ENCODE results near the gene RDH13.
"Not testable (repeated sequence)": the region's sequence is repeated elsewhere in the genome, so short reads cannot be mapped to it uniquely, and the experiment has no call there.

The RDH13 gene, protein sequence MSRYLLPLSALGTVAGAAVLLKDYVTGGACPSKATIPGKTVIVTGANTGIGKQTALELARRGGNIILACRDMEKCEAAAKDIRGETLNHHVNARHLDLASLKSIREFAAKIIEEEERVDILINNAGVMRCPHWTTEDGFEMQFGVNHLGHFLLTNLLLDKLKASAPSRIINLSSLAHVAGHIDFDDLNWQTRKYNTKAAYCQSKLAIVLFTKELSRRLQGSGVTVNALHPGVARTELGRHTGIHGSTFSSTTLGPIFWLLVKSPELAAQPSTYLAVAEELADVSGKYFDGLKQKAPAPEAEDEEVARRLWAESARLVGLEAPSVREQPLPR

DNA sequence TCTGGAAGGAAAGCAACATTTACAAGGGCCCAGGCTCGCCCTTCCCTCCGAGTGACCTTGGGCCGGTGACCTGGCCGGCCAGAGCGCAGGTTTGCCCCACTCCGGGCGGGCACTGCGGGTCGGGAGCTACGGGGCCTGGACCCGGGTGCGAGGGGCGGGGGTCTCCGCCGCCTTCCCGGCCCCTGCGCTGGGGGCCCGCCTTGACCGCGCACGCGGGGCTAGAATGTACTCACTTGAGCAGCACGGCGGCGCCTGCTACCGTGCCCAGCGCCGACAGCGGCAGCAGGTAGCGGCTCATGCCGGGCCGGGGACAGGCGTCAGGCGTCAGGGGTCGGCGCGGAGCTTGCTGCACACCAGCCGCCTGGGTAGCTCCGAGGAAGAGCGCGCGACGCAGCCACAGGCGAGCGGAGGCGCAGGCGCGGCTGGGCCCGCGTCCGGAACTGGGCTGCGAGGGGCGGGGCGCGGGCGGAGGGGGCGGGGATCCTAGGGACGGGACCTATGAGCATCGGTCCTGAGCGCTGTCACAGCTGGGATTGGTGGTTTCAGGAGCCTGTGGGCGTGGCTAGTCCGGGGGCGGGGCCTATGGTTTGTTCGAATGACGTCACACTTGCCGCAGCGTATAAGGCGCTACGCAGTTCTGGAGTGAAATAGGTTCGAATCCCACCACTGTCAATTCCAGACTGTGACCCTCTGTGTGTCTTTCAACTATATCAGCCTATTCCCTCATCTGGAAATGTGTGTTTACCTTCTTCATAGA is at the start of gene RDH13:
TSS of gene RDH13 (minus strand) at position 414 of the 757 bp plus-strand sequence. CDS start at position 298, 116 bp downstream.
- DNase-seq (ENCODE audit: low read depth) = peak; percentile 92

DNA sequence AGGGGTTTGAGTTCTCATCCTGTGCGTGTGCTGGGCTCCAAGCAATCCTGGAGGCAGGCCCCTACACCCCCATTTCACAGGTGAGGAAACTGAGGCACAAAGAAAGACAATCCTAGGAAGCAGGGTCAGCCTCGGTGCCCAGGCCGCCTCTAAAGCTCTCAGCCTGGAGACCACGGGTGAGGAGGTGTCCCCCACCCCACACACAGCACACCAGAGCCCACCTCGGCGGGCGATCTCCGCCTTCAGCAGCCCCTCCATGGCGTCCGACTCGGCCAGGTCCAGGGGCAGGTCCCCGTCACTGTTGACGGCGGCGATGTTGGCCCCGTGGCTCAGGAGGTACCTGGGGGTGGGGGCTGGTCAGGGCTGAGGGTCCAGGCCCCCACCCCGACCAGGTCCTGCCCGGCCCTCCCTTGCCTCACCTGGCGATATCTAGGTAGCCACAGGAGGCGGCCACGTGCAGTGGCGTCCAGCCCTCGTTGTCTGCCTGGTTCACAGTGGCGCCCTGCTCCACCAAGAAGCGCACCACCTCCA is 49.4 kb upstream of the RDH13 start:
- no peak for DNase-seq (ENCODE audit: low read depth)

DNA sequence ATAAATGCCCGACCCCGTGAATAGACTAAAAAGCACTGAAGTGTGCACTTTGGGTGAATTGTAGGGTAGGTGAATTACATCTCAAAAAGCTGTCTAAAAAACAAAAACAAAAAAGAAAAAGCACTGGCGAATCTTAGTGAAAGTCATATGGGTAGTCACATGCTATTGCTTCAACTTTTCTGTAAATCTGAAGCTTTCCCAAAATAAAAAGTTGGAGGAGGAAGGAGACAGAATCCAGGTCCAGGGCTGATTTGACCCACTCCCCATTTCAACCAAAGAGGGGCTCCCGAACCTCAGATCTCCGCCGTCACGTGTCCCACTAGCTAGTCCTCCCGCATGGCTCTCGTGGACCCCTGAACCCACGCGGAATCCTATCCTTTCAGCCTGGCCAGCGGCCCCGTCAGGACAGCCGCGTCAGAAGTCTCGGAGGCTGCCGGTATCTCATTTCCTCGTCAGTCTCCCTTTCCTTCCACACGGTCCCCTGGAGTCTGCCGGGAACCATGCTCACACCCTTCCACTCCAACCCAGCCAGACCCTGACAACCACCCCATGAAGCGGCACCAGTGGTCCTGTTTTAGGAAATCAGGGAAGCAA is 48.4 kb upstream of the RDH13 start:
- no peak for DNase-seq (ENCODE audit: low read depth)

DNA sequence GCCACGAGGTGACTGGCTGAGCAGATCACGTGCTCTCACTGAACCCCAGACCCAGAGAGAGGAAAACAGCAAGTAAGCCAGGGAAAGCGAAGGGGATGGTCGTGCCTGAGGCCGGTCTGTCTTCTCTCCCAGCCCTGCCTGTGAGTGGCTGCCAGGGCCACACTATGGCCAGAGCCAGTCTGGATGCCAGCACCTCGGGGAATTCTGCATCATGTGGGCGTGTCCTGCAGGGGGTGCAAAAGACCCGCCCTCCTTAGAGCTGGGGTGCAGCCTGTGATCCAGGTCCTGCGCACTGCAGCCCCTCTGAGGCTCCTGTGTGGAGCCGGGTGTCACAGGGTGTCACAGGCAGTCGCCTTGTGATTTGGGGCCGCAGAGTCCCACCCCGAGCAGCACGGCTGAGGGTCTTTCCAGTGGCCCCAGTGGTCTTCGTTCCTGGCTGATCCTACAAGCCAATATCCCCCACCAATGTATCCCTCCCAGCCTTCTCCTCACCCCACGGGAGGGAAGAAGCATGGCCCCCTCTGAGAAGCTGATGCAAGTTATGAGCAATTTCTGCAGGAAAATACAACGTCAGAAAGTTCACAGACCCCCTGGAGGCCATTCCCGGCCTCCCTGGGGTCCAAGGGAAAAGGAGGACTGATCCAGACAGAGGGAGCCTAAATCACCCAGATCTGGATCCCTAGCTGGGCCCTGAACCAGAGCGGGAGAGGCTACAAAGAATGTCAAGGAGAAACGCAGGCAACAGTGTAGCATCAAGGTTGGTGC is 46.8 kb upstream of the RDH13 start:
- DNase-seq (ENCODE audit: low read depth) = no peak

DNA sequence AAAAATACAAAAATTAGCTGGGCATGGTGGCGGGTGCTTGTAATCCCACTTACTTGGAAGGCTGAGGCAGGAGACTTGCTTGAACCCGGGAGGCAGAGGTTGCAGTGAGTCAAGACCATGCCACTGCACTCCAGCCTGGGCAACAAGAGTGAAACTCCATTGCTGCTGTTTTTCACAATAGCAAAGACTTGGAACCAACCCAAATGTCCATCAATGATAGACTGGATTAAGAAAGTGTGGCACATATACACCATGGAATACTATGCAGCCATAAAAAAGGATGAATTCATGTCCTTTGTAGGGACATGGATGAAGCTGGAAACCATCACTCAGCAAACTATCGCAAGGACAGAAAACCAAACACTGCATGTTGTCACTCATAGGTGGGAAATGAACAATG is 44.3 kb upstream of the RDH13 start:
- DNase-seq (ENCODE audit: low read depth) = not testable (repeated sequence)

DNA sequence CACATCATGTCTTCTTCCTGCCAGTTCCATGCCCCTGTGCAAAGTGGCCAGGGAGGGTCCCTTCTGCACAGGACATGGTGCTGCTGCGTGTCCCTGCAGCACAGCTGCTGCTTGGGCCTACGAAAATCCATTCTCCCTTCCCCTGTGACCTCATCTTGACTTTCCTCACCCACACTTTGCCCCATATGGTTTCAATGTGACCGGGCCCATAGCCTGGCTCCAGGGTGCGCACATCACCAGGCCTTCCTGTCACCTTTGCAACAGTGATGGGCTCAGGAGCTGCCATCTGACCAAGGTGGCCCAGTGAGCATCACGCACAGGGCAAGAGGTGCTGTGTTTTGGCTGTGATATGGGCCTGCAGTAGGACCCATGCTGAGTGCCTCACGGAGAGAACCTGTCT is 43.6 kb upstream of the RDH13 start:
- DNase-seq (ENCODE audit: low read depth) = no peak

DNA sequence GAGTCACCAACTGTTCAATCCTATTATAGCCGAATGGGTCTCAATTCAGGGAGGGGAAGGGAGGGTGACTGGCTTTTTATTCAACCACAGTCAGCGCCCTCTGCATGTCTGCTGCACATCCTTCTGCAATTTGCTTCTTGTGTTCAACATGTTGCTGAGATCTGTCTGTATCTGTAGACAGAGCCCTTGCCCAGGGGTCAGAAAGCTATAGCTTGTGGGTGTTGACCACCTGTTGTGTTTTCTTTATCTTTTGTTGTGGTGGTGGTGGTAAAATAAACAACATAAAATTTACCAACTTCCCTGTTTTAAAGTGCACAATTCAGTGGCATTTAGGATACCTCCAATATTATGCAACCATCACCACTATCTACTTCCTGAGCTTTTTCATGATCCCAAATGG is 42.3 kb upstream of the RDH13 start:
- no peak for DNase-seq (ENCODE audit: low read depth)

DNA sequence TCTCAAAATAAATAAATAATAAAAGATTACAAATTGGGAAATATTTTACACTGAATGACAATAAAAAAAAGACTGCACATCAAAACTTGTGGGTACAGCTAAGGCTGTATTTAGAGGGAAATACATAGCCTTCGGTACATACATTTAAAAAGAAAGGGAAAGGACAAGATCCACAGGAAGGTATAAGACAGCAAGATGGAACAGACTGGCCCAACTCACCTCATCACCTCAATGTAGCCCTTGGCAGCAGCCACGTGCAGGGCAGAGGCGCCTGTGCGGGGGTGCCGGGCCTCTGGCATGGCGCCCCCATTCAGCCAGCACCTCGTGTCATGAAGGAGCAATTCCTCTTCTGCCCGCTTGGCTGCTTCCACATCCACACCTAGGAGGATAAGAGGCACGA is 40.2 kb upstream of the RDH13 start:
- no peak for DNase-seq (ENCODE audit: low read depth)

DNA sequence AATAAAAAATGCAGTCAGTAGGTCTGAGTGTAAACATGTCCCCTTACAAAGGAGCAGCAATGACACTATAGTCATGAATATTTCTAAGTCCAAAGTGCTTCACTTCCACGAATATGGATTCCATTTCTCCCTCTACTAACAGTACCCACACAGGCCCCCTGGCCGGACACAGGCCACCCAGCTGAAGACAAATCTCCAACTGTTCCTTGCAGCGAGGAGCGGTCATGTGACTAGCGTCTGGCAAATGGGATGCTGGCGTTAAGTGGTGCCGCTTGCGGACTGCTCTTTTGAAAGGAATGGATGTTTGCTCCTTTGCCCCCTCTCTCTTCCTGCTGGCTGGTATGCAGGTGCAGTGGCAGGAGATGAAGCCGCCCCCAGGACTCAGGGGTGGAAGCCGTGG is 38.3 kb upstream of the RDH13 start:
- DNase-seq (ENCODE audit: low read depth) = no peak

DNA sequence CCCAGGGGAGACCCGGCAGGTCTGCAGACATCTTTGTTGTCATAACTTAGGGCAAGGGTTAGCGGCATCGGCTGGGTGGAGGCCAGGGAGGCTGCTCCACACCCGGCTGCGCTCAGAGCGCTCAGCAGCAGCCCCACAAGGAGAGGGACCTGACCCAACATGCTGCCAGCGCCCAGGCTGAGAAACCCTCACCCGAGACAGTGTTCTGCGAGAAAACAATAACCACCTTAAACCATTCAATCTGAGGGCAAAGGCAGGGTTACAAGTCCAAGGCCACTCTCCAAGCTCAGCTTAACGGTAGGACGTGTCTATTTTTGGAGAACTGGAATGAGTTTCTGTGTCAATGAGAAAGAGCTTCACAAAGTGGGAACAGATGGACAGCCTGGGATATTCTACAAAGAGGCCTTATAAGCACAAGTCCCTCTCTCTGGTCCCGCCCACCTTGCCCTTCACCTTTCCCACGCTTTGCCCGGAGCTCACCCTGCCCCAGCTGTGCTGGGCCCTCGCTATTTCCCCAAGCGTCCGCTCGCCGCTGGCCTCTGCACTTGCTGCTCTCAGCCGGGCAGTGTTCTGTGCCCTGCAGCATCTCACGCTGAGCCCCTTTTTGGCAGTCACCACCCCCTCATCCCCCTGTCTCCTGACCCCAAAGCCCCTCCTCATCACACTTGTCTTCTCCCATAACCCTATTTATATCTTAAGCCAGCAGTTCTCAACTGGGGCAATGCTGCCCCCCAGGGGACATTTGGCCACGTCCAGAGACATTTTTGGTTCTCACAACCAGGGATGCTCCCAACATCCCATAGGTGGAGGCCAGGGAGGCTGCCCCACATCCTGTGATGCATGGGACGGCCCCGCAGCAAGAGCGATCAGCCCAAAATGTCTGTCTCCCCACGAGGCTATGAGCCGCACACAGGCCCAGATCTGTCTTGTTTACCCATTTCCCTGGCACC is 36.9 kb upstream of the RDH13 start:
- DNase-seq (ENCODE audit: low read depth) = no peak

DNA sequence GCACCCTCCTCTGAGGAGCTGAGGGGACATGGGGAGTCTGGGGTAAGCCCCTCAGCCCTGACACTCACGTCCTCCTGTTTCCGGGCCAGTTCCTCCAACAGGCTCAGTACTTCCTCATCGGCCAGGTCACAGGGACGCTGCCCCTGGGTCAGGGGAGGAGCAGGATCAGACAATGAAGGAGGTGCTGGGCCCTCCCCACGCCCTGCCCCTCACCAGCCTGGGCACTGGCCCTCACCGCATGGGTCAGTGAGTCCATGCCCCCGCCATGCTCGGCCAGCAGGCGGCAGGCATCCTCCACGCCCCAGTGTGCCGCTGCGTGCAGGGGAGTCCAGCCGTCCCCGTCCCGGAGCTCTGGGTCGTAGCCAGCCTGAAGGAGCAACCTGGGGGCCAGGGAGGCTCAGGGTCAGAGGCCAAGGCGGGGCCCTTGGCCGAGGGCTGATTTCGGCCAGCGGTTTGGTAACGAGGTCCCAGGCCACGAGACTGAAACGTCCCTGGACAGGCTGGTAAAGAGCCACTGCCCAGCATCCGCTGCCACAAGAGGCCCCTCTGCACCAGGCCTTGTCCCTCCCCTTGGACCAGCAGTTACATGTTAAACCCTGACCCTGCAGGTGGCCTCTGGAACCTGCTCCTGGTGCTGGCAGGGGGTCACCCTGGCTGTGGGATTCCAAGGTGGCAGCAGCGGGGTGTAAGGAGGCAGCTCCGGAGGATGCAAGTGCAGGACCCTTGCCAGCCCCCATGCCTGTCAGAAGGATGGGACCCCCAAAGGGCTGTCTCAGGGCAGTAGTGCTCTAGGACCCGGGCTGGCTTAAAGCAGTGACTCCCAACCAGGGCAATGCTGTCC is 36.0 kb upstream of the RDH13 start:
- DNase-seq (ENCODE audit: low read depth) = no peak

DNA sequence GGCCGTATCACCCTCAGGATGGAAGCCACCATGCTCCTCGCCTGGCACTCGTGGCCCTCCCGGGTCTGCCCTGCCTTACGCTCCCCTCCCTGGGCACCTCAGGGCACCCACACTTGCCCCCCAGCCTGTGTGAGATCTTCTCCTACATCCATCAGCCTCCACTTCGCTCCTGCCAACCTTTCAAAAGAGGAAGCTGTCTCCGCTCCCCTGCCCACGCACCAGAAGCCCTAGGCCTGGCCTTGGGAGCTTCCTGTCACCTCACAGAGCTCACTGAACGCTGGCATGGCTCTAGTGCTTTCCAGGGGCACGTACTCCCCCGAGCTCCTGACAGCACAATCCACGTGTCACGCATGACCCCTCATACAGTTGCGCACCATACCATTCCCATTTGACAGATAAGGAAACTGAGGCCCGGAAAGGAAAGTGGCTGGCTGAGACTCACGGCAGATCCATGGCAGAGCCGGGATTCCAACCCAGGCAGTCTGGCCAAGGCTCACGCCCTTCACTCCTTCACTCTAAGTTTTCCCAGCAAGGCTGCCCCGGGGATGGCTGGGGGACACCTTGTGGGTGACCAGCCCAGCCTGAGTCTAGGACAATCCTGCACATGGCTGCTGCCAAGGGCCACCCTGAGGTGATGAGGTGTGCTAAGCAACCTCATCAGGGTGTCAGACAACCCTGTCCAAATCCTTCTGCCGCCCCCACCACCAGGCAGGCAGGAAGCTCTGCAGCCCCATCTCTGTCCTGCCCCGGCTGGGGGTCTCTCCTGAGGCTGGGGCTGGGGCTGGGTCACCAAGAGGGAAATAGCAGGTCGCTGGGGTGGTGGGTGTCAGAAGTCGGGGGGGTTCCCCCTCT is 35.1 kb upstream of the RDH13 start:
- no peak for DNase-seq (ENCODE audit: low read depth)

DNA sequence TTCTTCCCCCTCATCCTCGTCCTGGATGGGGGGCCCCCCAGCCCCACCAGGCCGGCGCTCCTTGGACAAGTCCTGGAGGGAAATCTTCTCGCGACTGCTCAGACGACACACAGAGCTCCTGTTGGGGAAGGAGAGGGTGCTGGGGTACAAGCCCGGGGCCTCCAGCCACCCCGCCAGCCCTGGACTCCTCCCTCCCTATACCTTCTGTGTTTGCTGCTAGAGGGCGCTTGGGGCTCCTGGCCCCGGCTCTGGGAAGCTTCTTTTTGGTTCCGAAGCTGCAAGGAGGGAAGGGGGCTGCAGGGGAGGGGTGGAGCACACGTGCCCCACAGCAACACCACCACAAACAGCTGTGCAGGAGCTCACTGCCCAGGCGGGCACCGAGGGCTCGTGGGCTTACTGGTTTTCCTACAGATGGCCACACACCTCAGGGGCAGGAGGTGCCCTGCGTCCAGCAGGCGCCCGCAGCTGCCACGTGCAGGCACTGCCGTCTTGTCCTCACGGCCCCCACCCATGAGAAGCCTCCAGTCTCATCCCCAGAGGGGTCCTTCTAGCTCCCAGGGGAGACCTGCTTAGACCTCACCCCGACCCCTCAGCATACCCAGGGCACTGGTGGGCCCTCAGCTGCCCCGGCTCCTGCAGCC is 33.2 kb upstream of the RDH13 start:
- DNase-seq (ENCODE audit: low read depth) = no peak

DNA sequence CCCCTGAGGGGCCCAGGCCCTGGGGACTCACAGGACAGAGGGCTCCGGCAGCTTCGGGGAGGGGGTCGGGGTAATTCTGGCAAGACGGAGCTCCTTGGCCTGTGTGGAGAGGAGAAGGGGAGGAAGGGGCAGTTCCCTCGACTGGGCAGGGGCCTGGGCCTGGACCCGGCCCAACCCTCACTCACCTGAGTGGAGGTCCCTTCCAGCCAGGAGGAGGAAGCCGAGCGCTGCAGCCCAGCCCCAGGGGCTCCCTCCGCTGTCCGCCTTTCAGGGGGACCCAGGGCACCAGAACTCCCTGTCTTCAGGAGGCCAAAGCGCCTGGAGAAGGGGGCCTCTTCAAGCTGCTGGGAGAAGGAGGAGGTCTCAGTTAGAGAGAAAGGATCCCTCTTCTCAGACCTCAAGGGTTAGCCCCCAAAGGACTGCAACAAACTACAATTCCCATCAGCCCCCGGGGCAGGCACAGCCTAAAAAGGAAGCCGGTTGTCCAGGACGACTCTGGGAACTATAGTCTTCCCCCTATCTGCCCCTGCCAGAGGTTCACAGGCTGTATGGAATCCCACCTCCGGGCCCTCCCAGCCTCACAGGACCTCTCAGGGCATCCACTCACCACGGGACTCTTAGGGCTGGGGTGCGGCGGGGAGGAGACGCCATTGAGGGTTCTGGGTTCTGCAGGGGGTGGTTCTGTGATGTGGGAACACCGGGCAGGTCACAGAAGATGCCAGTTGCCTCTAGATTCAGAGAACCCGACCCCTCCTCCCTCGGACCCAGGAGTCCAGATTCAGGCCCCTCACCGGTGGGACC is 32.5 kb upstream of the RDH13 start:
- DNase-seq (ENCODE audit: low read depth) = no peak

DNA sequence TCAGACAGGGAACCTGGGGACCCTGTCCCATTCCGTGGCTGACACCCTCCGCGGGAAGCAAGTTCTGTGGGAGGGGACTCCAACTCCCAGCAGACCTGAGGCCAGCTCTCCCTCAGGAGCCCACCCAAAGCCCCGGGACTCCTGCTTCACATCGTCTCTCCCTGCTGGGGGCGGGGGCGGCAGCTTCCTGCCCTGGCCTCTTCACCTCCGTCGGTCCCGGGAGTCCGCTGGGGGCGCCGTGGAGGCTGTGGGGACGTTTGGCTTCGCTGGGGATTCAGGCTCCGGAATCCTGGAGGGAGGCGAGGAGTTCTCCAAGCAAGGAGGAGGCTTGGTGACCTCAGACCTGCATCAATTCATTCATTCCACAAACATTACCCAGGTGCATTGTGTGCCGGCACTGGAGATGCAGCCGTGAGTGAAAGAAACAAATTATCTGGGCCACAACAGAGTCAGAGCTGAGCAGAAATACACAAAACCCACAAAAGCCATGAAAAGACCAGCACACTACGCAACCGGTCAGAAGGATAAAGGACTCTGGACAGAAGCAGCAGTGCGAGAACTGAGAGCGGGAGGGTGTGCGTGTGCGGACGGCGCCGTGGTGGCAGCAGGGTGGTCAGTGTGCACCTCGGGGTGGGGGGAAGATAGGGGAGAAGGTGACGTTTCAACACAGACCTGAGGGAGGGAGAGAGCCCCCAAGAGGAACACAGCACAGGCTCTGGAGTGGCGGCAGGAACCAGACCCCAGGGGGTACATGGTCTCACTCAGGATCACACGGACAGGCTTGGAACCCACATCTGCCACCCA is 31.7 kb upstream of the RDH13 start:
- DNase-seq (ENCODE audit: low read depth) = no peak

DNA sequence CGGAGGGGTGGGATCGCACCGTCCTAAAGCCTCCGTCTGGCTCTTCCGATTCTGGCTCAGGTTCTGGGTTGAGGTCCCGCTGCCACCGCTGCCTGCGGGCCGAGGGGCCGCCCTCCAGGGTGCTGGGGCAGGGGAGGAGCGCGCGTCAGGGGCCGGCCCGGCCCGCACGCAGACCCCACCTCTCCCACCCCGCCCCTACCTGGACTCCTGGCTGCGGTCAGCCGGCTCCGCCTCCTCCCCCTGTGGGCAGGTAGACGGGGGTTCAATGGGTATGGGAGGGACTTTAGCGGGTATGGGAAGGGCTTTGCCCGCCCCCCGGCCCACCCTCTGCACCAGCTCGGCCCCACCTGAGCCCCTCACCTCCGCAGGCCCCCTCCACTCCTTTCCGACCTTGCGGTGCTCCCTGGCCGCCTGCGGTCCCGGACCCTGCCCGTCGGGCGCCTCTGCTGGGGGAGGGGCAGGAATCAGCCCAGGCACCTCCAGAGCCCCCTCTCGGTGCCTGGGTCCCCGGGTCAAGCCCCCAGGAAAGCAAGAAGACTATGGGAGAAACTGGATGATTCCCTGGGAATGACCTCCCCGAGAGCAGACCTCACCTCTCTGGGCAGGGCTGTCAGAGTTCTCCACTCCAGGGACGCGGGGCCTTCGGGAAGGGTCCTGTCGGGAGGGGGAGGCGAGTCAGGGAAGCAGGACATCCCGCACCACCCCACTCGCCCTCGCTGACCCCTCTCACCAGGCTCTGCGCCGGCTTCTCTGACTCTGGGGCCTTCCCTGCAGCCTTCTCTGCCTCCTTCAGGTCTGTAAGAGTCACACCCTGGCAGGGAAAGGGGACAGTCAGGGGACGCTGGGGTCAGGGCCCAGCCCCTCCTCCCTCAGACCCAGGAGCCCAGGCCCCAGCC is 29.7 kb upstream of the RDH13 start:
- no peak for DNase-seq (ENCODE audit: low read depth)

Measured in activated T-helper 1 cell treated with Interleukin-2 at 50 U/mL for 16 hours (primary cell).